Measurements from ENCODE around the gene ZNF778.
"Not testable (repeated sequence)": the region's sequence is repeated elsewhere in the genome, so short reads cannot be mapped to it uniquely, and the experiment has no call there.

Gene ZNF778

GRCh38 chr16:89183463-89183862, 34.0 kb upstream of the ZNF778 start:
- DNase-seq (ENCODE audit: low spot score): no peak

GRCh38 chr16:89183975-89184676, 33.4 kb upstream of the ZNF778 start:
- DNase-seq (ENCODE audit: low spot score): no peak

GRCh38 chr16:89184677-89184932, 32.9 kb upstream of the ZNF778 start:
- DNase-seq (ENCODE audit: low spot score): no peak

GRCh38 chr16:89184933-89185794, 32.3 kb upstream of the ZNF778 start:
- DNase-seq (ENCODE audit: low spot score): no peak

- not testable (repeated sequence) for DNase-seq (ENCODE audit: low spot score)
These were observed 31.5 kb upstream of the ZNF778 start for GRCh38 chr16:89185887-89186592.

- not testable (repeated sequence) for DNase-seq (ENCODE audit: low spot score)
These were observed 30.9 kb upstream of the ZNF778 start for GRCh38 chr16:89186593-89187031.

GRCh38 chr16:89187032-89187769, 30.3 kb upstream of the ZNF778 start:
- DNase-seq (ENCODE audit: low spot score): no peak

- DNase-seq (ENCODE audit: low spot score): no peak
These were observed 29.6 kb upstream of the ZNF778 start for GRCh38 chr16:89187770-89188392.

- DNase-seq (ENCODE audit: low spot score): not testable (repeated sequence)
These were observed 28.8 kb upstream of the ZNF778 start for GRCh38 chr16:89188471-89189357.

GRCh38 chr16:89189358-89190025, 28.0 kb upstream of the ZNF778 start:
- no peak for DNase-seq (ENCODE audit: low spot score)

GRCh38 chr16:89190150-89190958, 27.1 kb upstream of the ZNF778 start:
- no peak for DNase-seq (ENCODE audit: low spot score)

GRCh38 chr16:89191033-89191900, 26.2 kb upstream of the ZNF778 start:
- DNase-seq (ENCODE audit: low spot score): no peak

GRCh38 chr16:89191901-89192185, 25.7 kb upstream of the ZNF778 start:
- DNase-seq (ENCODE audit: low spot score): no peak

- DNase-seq (ENCODE audit: low spot score): not testable (repeated sequence)
These were observed 25.1 kb upstream of the ZNF778 start for GRCh38 chr16:89192186-89192955.

GRCh38 chr16:89192956-89193575, 24.4 kb upstream of the ZNF778 start:
- no peak for DNase-seq (ENCODE audit: low spot score)

- no peak for DNase-seq (ENCODE audit: low spot score)
These were observed 23.8 kb upstream of the ZNF778 start for GRCh38 chr16:89193576-89194293.
